H1 (cell line): ENCODE measurements around the gene SIGLEC11. TPM values are rescaled to one million over a fixed set of nuclear protein-coding genes. Genes with fewer than 3 reads are reported as not detected.

Source experiments
- CTCF ChIA-PET: fragments of 300-600 bp; sonication (Branson Sonifier 250); formaldehyde crosslinking; loops from one replicate; lab custom pipeline; 2021; ENCODE audit not compliant: partially characterized antibody; lab: Charles Lee
- POLR2A ChIA-PET: fragments of 300-600 bp; sonication (Branson Sonifier 250); formaldehyde crosslinking; loops from one replicate; lab custom pipeline; 2021; ENCODE audit warnings: inconsistent platforms; ENCODE audit not compliant: partially characterized antibody; lab: Charles Lee
- DNase-seq, 2 experiments: peaks; one replicate each; pipeline versions ENCODE4 v3.0.0 to v3.0.0-alpha.2; 2010 to 2022; ENCODE audit warnings: low spot score in 2 of 2, low read depth in 1 of 2, mixed read lengths in 1 of 2
- FAIRE-seq: peaks from 2 replicates; lab custom pipeline; 2011; peaks lifted over from hg19 to GRCh38; lab: Jason Lieb, UNC
- H2AFZ ChIP-seq: 2 replicates; pipeline ENCODE4 v1.8.1; 2012; ENCODE audit warnings: low read length, inconsistent platforms
- H2AK5ac ChIP-seq: 2 replicates; pipeline ENCODE4 v1.6.1; 2013; ENCODE audit warnings: low read depth, low read length
- H2BK120ac ChIP-seq: replicated peaks from 2 replicates; pipeline ENCODE3; 2013; ENCODE audit warnings: low read depth, low read length, inconsistent platforms
- H2BK12ac ChIP-seq: 2 replicates; pipeline ENCODE4 v1.6.1; 2013; ENCODE audit warnings: low read depth, low read length
- H2BK15ac ChIP-seq: 2 replicates; pipeline ENCODE4 v1.6.1; 2013; ENCODE audit warnings: low read length
- H2BK20ac ChIP-seq: 2 replicates; pipeline ENCODE4 v1.6.1; 2013; ENCODE audit warnings: low read length
- H2BK5ac ChIP-seq: 2 replicates; pipeline ENCODE4 v1.6.1; 2013; ENCODE audit warnings: low read depth, low read length
- H3K14ac ChIP-seq: 2 replicates; pipeline ENCODE4 v1.6.1; 2013; ENCODE audit warnings: inconsistent platforms; ENCODE audit not compliant: insufficient read length
- H3K18ac ChIP-seq: 2 replicates; pipeline ENCODE4 v1.6.1; 2013; ENCODE audit warnings: low read length; ENCODE audit errors: extremely low read depth
- H3K23ac ChIP-seq: 2 replicates; pipeline ENCODE4 v1.6.1; 2013; ENCODE audit warnings: inconsistent platforms; ENCODE audit not compliant: insufficient read length
- H3K23me2 ChIP-seq: 2 replicates; pipeline ENCODE4 v1.6.1; 2013; ENCODE audit warnings: low read depth, low read length
- H3K27ac ChIP-seq: 2 replicates; pipeline ENCODE4 v1.6.1; 2011; ENCODE audit warnings: low read depth, low read length, inconsistent platforms
- H3K27me3 ChIP-seq, 4 experiments: replicated peaks in 1 of 4; 1 replicate in 1 of 4; 2 replicates in 3 of 4; pipeline versions ENCODE4 v1.6.1 to v1.8.1; 2011 to 2013; ENCODE audit warnings: low read length in 3 of 4, mild to moderate bottlenecking in 3 of 4, inconsistent platforms in 2 of 4, mixed read lengths in 2 of 4, moderate library complexity in 1 of 4; ENCODE audit not compliant: control insufficient read depth in 3 of 4, insufficient read depth in 3 of 4; ENCODE audit errors: extremely low read depth in 1 of 4
- H3K36me3 ChIP-seq, 4 experiments: 2 replicates each; pipeline versions ENCODE4 v1.6.1 to v1.8.1; 2011 to 2013; ENCODE audit warnings: mild to moderate bottlenecking in 4 of 4, low read length in 3 of 4, moderate library complexity in 2 of 4, control low read depth in 1 of 4, inconsistent platforms in 1 of 4; ENCODE audit not compliant: insufficient read depth in 4 of 4, control insufficient read depth in 2 of 4
- H3K4ac ChIP-seq: replicated peaks from 2 replicates; pipeline ENCODE3; 2013; ENCODE audit warnings: low read length, low read depth, mixed read lengths, inconsistent platforms; ENCODE audit not compliant: insufficient read length
- H3K4me1 ChIP-seq, 4 experiments: replicated peaks in 1 of 4; 1 replicate in 1 of 4; 2 replicates in 3 of 4; pipeline versions ENCODE4 v1.6.1 to v1.8.1; 2011 to 2013; ENCODE audit warnings: low read length in 3 of 4, inconsistent platforms in 2 of 4, mixed read lengths in 1 of 4; ENCODE audit not compliant: insufficient read depth in 4 of 4, control insufficient read depth in 3 of 4
- H3K4me2 ChIP-seq, 2 experiments: 2 replicates each; pipeline versions ENCODE4 v1.6.1 to v1.8.1; 2011 to 2013; ENCODE audit warnings: low read depth in 2 of 2, low read length in 2 of 2, control low read depth in 1 of 2, inconsistent platforms in 1 of 2, mild to moderate bottlenecking in 1 of 2; ENCODE audit not compliant: insufficient read depth in 1 of 2
- H3K4me3 ChIP-seq, 4 experiments: fragments of 200-600, 300-600 bp in 1 of 4; sonication (generic), shearing (Covaris generic), sonication (Bioruptor Twin) in 1 of 4; 2 replicates each; pipeline versions ENCODE4 v1.5.1 to v1.8.1; 2011 to 2016; ENCODE audit warnings: low read length in 4 of 4, low read depth in 3 of 4, control low read depth in 2 of 4, inconsistent platforms in 2 of 4, mild to moderate bottlenecking in 2 of 4, mixed read lengths in 1 of 4, moderate library complexity in 1 of 4; ENCODE audit not compliant: insufficient read depth in 2 of 4; ENCODE audit errors: extremely low read depth in 1 of 4
- H3K56ac ChIP-seq: replicated peaks from 2 replicates; pipeline ENCODE3; 2013; ENCODE audit warnings: low read depth, mild to moderate bottlenecking, mixed read lengths, low read length, inconsistent platforms; ENCODE audit not compliant: insufficient read length
- H3K79me1 ChIP-seq: 2 replicates; pipeline ENCODE4 v1.6.1; 2013; ENCODE audit warnings: low read depth, low read length, control low read depth
- H3K79me2 ChIP-seq, 2 experiments: 2 replicates each; pipeline versions ENCODE4 v1.6.1 to v1.8.1; 2012 to 2013; ENCODE audit warnings: low read length in 2 of 2, mild to moderate bottlenecking in 2 of 2, inconsistent platforms in 1 of 2; ENCODE audit not compliant: insufficient read depth in 2 of 2, control insufficient read depth in 1 of 2
- H3K9ac ChIP-seq, 4 experiments: replicated peaks in 1 of 4; 1 replicate in 1 of 4; 2 replicates in 3 of 4; pipeline versions ENCODE4 v1.6.1 to v1.8.1; 2011 to 2013; ENCODE audit warnings: low read depth in 3 of 4, low read length in 3 of 4, control low read depth in 2 of 4, mild to moderate bottlenecking in 2 of 4, moderate library complexity in 2 of 4, inconsistent platforms in 1 of 4; ENCODE audit errors: extremely low read depth in 1 of 4
- H3K9me3 ChIP-seq, 2 experiments: 2 replicates each; pipeline versions ENCODE4 v1.6.1 to v1.8.1; 2012 to 2013; ENCODE audit warnings: mild to moderate bottlenecking in 2 of 2, moderate library complexity in 2 of 2, control low read depth in 1 of 2, inconsistent platforms in 1 of 2, low read depth in 1 of 2, low read length in 1 of 2, mixed read lengths in 1 of 2; ENCODE audit not compliant: insufficient read depth in 2 of 2
- H4K20me1 ChIP-seq, 2 experiments: replicated peaks in 1 of 2; 2 replicates each; pipeline versions ENCODE3 to v1.8.1; 2011 to 2013; ENCODE audit warnings: inconsistent platforms in 2 of 2, low read length in 2 of 2, mild to moderate bottlenecking in 1 of 2; ENCODE audit not compliant: insufficient read depth in 2 of 2, control insufficient read depth in 1 of 2
- H4K5ac ChIP-seq: 2 replicates; pipeline ENCODE4 v1.6.1; 2013; ENCODE audit warnings: low read length, low read depth, mixed read lengths, inconsistent platforms; ENCODE audit not compliant: insufficient read length
- H4K8ac ChIP-seq: 2 replicates; pipeline ENCODE4 v1.8.0; 2013; ENCODE audit warnings: mild to moderate bottlenecking, moderate library complexity, low read length, inconsistent platforms; ENCODE audit not compliant: insufficient read depth; ENCODE audit errors: extremely low read depth
- H4K91ac ChIP-seq: replicated peaks from 2 replicates; pipeline ENCODE3; 2013; ENCODE audit warnings: low read length, mixed read lengths, inconsistent platforms; ENCODE audit not compliant: insufficient read length
- BACH1 ChIP-seq: IDR thresholded peaks from 2 replicates; pipeline ENCODE4 v1.6.1; 2012; ENCODE audit warnings: low read length, improper control_type of control experiment
- EP300 ChIP-seq, 2 experiments: IDR thresholded peaks; 1 replicate in 1 of 2; 2 replicates in 1 of 2; pipeline ENCODE4 v1.6.1; 2011 to 2012; ENCODE audit warnings: low read depth in 2 of 2, low read length in 2 of 2, mild to moderate bottlenecking in 2 of 2, borderline replicate concordance in 1 of 2, inconsistent platforms in 1 of 2, moderate library complexity in 1 of 2
- JUN ChIP-seq: IDR thresholded peaks from 2 replicates; pipeline ENCODE4 v1.6.1; 2011; ENCODE audit warnings: low read depth, mild to moderate bottlenecking, improper control_type of control experiment, low read length
- NRF1 ChIP-seq: IDR thresholded peaks from 2 replicates; pipeline ENCODE4 v1.6.1; 2011; ENCODE audit warnings: mild to moderate bottlenecking, low read depth, low read length, improper control_type of control experiment
- PHF8 ChIP-seq: fragments of 200-600 bp; sonication (generic); conservative IDR thresholded peaks from 2 replicates; pipeline ENCODE4 v1.7.1; 2012; ENCODE audit warnings: low read depth, mild to moderate bottlenecking, inconsistent platforms, low read length, moderate library complexity
- SIN3A ChIP-seq, 2 experiments: IDR thresholded peaks in 1 of 2; conservative IDR thresholded peaks in 1 of 2; 2 replicates each; pipeline ENCODE4 v1.6.1; 2011 to 2012; ENCODE audit warnings: low read length in 2 of 2, improper control_type of control experiment in 1 of 2, low read depth in 1 of 2, mild to moderate bottlenecking in 1 of 2
- SIRT6 ChIP-seq: IDR thresholded peaks from one replicate; pipeline ENCODE4 v1.7.1; 2012; ENCODE audit warnings: low read length, inconsistent platforms
- whole genome bisulfite sequencing, 2 experiments: shearing (Covaris generic) in 1 of 2; methylation state at CpG; one replicate each; pipeline versions ENCODE4 v1.1.6 to v1.1.7; 2013 to 2015; ENCODE audit warnings: low lambda C conversion rate in 2 of 2, mixed read lengths in 2 of 2, inconsistent platforms in 1 of 2, low coverage in 1 of 2, missing lambda C conversion rate in 1 of 2; ENCODE audit not compliant: insufficient replicate concordance in 2 of 2, insufficient coverage in 1 of 2, insufficient read length in 1 of 2; ENCODE audit errors: extremely low coverage in 1 of 2, missing lambda C conversion rate in 1 of 2; 5-methylcytosine and 5-hydroxymethylcytosine counted together
- polyA plus RNA-seq, 7 experiments: library from polyadenylated mRNA; depleted of rRNA in 3 of 7; stranded (reverse) in 5 of 7; unstranded in 2 of 7; fragments of >200 nt in 5 of 7; fragments of 200-250 nt in 2 of 7; gene quantifications; 1 replicate in 5 of 7; 2 replicates in 1 of 7; 4 replicates in 1 of 7; pipeline versions ENCODE4 v1.2.1 to v1.2.3, GENCODE V29; 2011 to 2013; ENCODE audit warnings: missing spikeins in 2 of 7, mixed read lengths in 2 of 7
- total RNA-seq: library from RNA; stranded (reverse); fragmentation: NEBNext Ultra II Directional; extraction: Animal tissue kit (Norgen Biotek cat#: 25700); gene quantifications from 2 replicates; pipeline ENCODE4 v1.2.1, GENCODE V29; 2021
- TF ChIP-seq, protein P1 (sequence below): IDR thresholded peaks from 2 replicates; pipeline ENCODE4 v1.6.1; 2011; ENCODE audit warnings: low read length, improper control_type of control experiment

Gene SIGLEC11
- total and polyA plus RNA-seq, 2 of the 8 experiments (the other 6 are each of a cell fraction or from before 2014, with no cell fraction given), result 0.18 TPM; not detected in 1

DNA sequence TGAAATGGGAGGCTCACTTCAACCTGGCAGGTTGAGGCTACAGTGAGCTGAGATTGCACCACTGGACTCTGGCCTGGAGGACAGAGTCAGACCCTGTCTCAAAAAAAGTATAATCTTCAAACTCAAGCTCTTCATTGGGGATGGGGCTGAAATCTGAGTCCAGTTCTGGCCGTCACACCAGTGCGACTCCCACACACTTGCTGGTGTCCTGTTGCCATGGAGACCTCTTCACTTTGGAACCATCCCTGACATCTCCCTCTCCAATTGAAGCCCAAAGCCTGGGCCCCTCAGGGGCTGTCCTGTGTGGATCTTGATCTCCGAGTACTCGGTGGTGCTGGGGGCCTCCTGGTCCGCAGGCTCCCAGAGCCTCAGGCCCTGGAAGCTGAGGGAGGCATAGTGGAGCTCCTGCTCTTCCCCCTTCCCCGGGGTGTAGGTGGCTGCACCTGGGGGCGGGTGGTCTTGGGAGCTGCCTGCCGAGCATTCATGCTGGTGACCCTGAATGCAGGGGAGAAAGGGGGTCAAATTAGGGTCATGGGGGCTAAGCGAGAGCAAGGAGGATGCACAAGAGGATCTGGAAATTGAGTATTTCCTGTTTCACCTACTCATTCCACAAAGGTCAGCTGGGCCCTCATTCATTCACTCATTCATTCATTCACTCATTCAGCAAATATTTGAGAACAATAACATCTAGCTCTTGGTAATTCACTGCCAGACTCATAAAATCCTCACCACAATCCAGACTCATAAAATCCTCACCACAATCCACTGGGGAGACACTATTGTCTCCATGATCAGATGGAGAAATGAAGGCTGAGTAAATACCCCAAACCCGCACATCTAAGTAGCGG, 11.0 kb downstream of the SIGLEC11 start:
- Histone ChIP-seq H3K4me2 (no peak overlapping the region), H4K8ac (no peak overlapping the region), H3K4me1 (peaks cover 0 to 8% (median 4%) of the 10 kb centered on the region in 4 experiments; a peak in 5 of 7 replicates), H4K91ac (no peak overlapping the region), H3K9me3 (peaks cover 0 to 3% of the 10 kb centered on the region in 2 experiments; a peak in 1 of 4 replicates), H2BK20ac (no peak overlapping the region), H4K20me1 (peaks cover 0 to 1% of the 10 kb centered on the region in 2 experiments), H3K23me2 (no peaks in the 10 kb centered on the region), H2AK5ac (no peak overlapping the region), H2BK15ac (no peak overlapping the region), H3K4me3 (no peak overlapping the region), H2AFZ (no peak overlapping the region), H3K36me3 (no peaks in the 10 kb centered on the region), H3K9ac (no peak overlapping the region), H3K18ac (no peak overlapping the region), H3K14ac (no peak overlapping the region), H3K23ac (no peak overlapping the region), H3K79me1 (no peaks in the 10 kb centered on the region), H3K27me3 (no peaks in the 10 kb centered on the region), H2BK12ac (no peak overlapping the region), H3K56ac (no peak overlapping the region), H2BK5ac (no peak overlapping the region), H3K27ac (no peak overlapping the region), H3K79me2 (no peaks in the 10 kb centered on the region), H4K5ac (no peak overlapping the region), H2BK120ac (no peak overlapping the region), H3K4ac (no peak overlapping the region)
- no peak for FAIRE-seq
- WGBS, 2 experiments, result 86% methylated on average over 11 of the region's 11 CpGs; no CpG with 5 or more reads in 1 of the 2 experiments
- DNase-seq, result no peak
- CTCF ChIA-PET, result interaction anchor here (0.6 to 7.3 kb wide), 8 partner anchors 10 to 1358 kb away, joined by 3 to 69 read pairs (median 4); no protein-coding TSS in a partner anchor
- POLR2A ChIA-PET, result interaction anchor here (0.7 to 2.2 kb wide), 4 partner anchors 21 to 38 kb away, joined by 3 to 8 read pairs (median 4); partner anchors contain the start of genes ATF5 and NUP62
- TF ChIP-seq BACH1 (no peak), EP300 (IDR thresholded peaks at IDR 0.05; ENCODE audit: borderline replicate concordance in 1 of 2, low read depth in 2 of 2, low read length in 2 of 2) (no peak), PHF8 (no peak), NRF1 (no peak), SIN3A (conservative IDR thresholded peaks at IDR 0.05 in 1 of 2, IDR thresholded peaks at IDR 0.05 in 1 of 2; ENCODE audit: low read depth in 1 of 2, low read length in 2 of 2) (no peak), JUN (no peak), SIRT6 (no peak)
- TF ChIP-seq, protein P1, sequence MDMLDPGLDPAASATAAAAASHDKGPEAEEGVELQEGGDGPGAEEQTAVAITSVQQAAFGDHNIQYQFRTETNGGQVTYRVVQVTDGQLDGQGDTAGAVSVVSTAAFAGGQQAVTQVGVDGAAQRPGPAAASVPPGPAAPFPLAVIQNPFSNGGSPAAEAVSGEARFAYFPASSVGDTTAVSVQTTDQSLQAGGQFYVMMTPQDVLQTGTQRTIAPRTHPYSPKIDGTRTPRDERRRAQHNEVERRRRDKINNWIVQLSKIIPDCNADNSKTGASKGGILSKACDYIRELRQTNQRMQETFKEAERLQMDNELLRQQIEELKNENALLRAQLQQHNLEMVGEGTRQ, result no peak
